ENCODE results near the gene FCGR1A.
"Not testable (repeated sequence)": the region's sequence is repeated elsewhere in the genome, so short reads cannot be mapped to it uniquely, and the experiment has no call there.

GRCh38 chr1:149750562-149750961, 31.9 kb upstream of the FCGR1A start:
- not testable (repeated sequence) for TF ChIP-seq CTCF (IDR thresholded peaks at IDR 0.05); EZH2 (IDR thresholded peaks at IDR 0.05; ENCODE audit: borderline replicate concordance, insufficient read depth, low read depth, low read length, poor library complexity, severe bottlenecking)

Measured in B cell (primary cell).